GM21737 (cell line): ENCODE data around the gene CTSA.

Experiments used
- ATAC-seq: cut with Tn5 transposase; IDR thresholded peaks from one replicate; pipeline ENCODE4 v1.9.1; 2021; ENCODE audit warnings: mild to moderate bottlenecking, moderate library complexity; ENCODE audit not compliant: unreplicated experiment

Gene CTSA

DNA sequence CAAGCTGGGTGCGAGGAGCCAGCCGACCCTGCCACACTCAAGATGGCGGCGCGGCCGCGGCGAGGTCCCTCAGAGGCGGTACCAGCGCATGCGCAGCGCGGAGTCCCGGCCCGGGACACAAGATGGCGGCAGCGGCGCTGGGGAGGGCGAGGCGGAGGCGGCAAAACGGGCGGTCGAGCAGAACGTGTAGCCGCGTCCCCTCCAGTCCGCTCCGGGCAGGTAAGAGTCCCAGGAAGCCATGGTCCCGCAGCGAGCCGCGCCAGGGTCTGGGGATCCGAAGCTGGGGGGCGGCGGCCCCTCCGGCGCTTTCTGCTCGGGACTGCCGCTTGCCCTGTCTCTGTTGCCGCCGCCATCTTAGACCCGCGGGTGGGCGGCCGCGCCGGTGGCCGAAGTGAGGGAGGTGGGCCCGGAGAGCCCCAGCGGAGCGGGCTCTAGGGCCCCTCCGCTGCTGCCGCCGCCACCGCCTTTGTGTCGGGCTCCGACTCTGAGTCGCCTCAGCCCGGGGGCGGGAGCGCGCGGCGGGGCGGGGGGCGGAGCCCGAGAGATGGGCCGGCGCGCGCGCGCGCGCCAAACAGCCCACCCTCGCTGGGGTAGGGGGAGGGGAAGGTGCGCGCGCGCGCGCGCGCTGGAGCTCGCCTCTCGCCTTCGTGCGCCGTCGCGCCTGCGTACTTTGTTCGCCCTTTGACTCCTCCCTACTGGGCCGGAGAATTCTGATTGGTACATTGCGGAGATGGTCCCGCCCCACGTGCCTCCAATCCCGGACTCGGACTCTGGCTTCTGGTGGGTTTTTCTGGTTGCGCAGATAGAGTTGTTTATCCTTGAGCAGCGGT is 43.7 kb downstream of the CTSA start, which contains the start of gene PCIF1:
Gene PCIF1, plus strand, starts transcription at position 98 of the 830 bp plus-strand sequence. CDS start 4,317 bp downstream, outside the sequence.
- ATAC-seq: peak; percentile 74

DNA sequence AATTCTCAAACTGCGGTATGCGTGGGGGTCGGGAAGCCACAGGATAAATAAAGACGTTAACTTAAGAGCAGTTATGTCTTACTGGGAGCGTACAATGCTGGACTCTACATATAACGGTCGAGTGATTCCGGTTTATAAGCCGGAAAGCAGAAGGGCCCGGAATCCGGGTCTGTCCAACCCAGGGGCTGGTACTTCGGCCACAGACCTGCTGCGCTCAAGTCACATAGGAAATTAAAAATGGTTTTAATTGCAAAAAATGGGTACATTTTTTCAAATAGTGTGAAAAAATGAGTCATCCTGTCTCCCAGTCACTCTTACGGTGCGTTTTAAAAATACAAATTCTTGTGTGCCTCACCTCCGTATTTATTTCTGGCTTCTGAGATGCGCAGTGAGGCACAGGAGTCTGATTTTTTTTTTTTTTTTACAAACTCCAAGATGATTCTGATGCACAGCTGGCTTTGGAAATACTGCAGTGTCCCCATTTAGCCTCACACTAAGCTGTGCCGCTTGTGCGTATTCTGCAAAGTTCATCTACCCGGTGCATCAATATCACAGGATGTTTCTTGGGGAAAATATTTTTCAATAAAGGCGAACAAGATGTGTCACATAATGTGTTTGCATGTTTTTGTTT is 44.4 kb downstream of the CTSA start:
- peak; percentile 7 for ATAC-seq

DNA sequence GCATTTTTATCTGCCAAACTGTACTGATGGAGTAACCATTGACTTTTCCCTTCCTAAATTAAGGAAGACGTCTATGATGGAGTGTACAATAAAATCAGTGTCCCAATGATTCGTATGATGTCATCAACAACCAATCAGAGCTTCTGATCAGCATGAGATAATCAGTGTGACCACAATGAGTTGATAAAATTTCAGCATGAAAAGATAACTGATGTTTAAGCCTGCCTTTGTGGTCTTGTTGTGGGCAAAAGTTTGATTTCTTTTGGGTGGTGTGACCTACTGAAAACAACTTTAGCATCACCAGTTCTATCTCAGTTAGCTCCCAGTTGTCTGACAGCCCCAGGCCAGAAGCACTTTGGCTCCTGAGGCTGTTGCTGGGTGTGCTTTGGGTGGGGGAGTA is 46.6 kb downstream of the CTSA start:
- ATAC-seq: no peak

DNA sequence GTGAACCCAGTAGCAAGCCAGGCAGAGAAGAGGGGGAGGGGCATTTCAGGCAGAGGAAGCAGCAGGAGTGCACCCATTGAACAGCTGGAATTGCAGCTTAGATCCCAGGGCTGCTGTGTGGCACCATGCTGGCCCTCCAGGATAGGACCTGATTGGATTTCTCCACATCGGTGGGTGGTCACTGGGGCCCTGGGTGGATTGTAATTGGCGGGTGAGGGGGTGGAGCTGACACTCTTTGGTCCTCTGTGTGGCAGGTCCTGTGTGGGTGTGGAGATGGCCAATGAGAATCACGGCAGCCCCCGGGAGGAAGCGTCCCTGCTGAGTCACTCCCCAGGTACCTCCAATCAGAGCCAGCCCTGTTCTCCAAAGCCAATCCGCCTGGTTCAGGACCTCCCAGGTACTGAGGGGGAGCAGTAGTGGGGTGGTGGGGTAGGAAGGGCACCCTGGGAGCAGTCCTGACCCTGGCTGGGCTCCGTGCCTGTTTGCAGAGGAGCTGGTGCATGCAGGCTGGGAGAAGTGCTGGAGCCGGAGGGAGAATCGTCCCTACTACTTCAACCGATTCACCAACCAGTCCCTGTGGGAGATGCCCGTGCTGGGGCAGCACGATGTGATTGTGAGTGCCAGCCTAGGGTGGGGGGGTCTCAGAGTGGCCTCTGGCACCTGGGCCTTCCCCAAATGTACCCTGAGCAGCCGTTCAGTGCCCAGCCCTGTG is 47.7 kb downstream of the CTSA start:
- ATAC-seq: no peak

DNA sequence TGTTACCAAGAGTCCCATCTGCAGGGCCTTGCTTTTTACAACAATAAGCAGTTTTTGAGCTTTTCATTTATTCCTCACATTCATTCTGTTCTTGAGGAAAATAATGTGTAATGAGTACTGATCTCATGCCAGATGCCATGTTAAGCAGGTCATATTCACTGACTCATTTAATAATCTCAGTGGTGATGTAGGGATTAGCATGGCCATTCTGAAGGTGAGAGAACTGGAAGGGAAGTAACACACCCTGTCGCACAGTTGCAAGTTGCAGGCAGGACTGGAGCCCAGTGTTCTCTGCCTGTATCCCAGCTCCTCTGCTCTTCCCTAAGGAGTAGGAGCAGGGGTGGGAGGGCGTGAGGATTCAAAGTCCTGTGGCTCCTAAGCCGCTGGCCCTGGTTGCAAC is 48.9 kb downstream of the CTSA start:
- ATAC-seq: no peak

DNA sequence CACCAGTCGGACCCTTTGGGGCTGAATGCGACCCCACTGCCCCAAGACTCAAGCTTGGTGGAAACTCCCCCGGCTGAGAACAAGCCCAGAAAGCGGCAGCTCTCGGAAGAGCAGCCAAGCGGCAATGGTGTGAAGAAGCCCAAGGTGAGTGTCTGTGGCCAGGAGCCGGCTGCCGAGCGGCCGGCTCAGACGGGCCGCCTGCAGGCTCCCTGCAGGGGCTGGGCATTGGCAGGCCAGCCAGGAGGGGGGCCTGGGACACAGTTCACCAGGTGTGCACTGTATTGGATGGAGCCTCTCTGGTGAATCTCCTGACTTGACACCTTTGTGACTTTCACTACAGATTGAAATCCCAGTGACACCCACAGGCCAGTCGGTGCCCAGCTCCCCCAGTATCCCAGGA is 49.3 kb downstream of the CTSA start:
- ATAC-seq: no peak

DNA sequence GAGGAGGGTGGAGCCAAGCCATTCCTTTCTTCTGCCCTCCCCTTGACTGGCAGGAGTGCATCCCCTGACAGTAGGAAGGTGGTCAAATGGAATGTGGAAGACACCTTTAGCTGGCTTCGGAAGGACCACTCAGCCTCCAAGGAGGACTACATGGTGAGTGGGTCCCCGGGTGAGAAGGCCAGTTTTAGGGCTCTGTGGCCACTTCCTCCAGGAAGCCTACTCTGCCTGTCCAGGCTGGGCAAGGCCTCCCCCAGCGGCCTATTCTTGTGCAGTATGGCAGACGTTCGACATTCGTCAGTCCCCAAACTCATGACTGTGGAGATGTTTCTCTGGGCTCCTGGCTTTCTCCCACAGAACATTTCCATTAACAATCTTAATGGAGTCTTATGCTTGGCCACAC is 52.5 kb downstream of the CTSA start:
- no peak for ATAC-seq

DNA sequence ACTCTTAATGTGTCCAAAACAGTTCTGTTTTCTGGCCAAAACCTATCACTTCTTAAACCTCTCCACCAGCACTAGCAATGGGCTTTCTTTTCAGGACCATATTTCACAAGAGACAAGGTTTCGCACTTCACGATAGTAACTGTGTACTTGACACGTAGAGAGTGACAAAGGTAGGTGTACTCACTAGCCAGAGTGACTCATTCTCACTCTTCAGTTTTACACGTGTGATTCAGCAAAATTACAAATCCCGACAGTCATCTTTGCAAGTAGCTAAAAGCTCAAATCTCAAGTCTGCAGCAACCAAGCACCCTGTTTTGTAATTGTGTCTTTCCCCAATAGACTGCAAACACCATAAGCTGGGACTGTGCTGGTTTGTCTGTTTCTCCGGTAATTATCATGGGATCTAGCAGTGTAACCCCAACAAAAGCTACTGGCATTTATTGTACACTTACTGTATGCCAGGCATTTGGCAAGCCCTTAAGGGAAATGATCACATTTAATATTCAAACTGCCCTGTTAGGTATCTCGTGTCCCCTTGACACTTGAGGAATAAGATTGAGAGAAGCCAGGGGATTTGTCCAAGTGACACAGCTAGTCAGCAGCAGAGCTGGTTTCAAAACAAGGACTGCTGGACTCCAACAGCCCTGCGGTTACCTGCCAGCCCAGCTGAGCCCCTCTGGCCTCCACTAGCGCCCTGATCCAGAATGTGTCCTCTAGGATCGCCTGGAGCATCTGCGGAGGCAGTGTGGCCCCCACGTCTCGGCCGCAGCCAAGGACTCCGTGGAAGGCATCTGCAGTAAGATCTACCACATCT is 53.2 kb downstream of the CTSA start:
- ATAC-seq: no peak

DNA sequence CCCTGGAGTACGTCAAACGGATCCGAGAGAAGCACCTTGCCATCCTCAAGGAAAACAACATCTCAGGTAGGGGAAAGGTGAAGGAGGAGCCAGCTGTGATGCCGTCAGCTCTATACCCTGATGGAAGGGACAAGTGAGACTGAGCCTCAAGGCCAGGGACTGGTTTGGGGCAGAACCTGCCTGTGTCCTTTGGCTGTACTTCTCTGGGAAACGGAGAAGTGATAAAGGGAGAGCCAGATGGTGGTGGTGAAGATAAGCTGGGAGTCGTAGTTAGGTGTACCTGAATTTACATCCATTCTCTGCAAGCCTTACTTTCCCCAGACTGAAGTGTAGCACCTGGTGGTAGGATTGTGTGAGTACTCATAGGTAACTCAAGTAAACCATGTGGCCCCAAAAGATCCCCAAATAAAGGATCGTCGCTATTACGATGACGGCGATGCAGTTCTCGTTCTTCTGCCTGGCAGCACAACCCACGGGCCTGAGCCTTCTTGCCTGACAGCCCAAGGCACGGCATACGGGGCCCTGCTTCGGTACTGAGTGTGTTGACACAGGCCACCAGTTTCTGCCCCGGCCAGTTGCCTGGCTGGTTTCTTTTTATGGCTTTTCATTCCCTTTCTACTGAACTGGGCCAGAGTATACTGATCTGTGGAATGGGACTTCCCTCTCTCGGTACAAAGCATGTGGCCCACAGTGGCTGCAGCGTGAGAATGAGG is 54.0 kb downstream of the CTSA start:
- ATAC-seq: no peak

DNA sequence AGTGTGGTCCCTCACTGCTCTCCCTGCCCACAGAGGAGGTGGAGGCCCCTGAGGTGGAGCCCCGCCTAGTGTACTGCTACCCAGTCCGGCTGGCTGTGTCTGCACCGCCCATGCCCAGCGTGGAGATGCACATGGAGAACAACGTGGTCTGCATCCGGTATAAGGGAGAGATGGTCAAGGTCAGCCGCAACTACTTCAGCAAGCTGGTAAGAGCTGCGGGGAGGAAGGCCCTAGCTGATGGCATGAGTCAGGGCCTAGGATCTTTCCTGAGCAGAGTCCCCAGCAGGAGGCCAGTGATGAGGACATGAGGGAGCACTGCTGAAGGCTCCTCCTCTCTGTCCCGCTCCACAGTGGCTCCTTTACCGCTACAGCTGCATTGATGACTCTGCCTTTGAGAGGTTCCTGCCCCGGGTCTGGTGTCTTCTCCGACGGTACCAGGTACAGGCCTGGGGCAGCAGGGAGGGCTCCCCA is 54.6 kb downstream of the CTSA start:
- ATAC-seq: no peak

DNA sequence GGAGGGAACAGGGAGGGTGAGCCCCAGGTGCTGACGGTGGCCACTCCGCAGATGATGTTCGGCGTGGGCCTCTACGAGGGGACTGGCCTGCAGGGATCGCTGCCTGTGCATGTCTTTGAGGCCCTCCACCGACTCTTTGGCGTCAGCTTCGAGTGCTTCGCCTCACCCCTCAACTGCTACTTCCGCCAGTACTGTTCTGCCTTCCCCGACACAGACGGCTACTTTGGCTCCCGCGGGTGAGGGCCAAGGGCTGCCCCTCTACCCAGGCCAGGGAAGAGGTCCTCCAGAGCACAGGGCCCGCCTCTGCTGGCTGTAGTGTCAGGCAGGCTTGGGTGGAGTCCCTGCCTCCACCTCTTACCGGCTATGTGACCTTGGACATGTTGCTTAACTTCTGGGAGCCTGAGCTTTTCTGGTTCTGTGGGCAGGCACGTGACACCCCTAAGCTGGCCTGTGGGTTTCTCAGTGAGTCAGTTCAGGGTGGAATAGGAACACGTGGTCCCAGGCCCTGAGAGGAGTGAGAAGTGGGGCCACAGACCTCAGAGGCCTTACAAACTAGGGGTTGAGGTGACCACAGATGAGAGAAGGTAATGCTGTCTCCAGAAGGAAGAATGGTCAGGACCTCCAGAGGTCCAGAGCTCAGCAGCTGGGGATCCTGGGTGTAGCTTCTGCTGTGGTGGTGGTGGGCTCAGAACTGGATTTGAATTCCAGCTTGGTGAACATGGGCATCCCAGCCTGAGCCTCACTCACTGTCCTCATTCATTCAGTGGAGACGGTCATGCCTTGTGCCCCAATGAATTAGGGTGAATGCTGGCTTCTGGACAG is 55.2 kb downstream of the CTSA start:
- no peak for ATAC-seq

DNA sequence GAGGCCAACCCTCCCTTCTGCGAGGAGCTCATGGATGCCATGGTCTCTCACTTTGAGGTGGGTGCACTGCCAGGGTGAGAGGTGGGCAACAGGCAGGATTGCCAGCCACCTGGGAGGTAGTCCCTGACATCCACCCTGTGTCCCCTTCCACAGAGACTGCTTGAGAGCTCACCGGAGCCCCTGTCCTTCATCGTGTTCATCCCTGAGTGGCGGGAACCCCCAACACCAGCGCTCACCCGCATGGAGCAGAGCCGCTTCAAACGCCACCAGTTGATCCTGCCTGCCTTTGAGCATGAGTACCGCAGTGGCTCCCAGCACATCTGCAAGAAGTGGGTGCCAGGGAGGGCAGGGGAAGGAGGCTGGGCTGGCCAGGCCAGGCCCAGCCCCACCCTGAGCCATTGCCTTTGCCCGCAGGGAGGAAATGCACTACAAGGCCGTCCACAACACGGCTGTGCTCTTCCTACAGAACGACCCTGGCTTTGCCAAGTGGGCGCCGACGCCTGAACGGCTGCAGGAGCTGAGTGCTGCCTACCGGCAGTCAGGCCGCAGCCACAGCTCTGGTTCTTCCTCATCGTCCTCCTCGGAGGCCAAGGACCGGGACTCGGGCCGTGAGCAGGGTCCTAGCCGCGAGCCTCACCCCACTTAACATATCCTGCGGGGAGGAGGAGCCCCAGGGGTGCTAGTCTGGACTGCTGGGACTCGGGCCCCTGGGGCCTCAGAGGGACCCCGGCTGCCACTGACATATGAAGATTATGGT is 56.2 kb downstream of the CTSA start:
- ATAC-seq: no peak

DNA sequence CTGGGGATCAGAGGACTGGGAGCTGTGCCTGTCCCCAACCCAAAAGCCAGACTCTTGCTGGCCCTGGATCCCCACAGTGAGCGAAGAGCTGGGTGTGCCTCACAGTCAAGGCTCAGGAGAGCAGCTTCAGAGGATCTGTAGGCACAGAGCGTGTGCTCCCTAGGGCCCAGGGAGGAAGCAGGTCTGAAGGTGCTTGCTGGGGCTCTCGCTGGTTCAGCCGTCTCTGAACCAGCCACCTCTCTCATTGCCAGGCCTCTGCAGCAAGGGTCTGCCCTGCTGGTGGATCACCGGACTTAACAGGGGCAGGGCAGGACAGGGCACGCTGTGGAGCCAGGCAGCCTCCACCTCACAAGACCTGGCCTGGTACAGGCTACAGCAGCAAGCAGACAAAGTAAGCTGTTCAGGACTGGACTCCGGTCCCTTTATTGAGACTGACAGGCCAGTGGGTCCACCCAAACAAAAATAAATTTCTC is 57.2 kb downstream of the CTSA start:
- no peak for ATAC-seq
